B cell (primary cell): Measurements from ENCODE around the gene RBM22.

Source experiments
- CTCF ChIP-seq: fragments of 200-600 bp; IDR thresholded peaks from one replicate; pipeline ENCODE4 v1.8.0; 2022; ENCODE audit warnings: antibody characterized with exemption, mild to moderate bottlenecking
- EZH2 ChIP-seq: IDR thresholded peaks from 2 replicates; pipeline ENCODE4 v1.6.1; 2012; ENCODE audit warnings: borderline replicate concordance, low read depth, mild to moderate bottlenecking, moderate library complexity, low read length; ENCODE audit not compliant: insufficient read depth, poor library complexity, severe bottlenecking

- TF ChIP-seq EZH2 (no peak), CTCF (no peak)
Measured at GRCh38 chr5:150651382-150651781, 49.5 kb downstream of the RBM22 start.
